ENCODE data around the gene DLG1.

DLG1 gene

DNA sequence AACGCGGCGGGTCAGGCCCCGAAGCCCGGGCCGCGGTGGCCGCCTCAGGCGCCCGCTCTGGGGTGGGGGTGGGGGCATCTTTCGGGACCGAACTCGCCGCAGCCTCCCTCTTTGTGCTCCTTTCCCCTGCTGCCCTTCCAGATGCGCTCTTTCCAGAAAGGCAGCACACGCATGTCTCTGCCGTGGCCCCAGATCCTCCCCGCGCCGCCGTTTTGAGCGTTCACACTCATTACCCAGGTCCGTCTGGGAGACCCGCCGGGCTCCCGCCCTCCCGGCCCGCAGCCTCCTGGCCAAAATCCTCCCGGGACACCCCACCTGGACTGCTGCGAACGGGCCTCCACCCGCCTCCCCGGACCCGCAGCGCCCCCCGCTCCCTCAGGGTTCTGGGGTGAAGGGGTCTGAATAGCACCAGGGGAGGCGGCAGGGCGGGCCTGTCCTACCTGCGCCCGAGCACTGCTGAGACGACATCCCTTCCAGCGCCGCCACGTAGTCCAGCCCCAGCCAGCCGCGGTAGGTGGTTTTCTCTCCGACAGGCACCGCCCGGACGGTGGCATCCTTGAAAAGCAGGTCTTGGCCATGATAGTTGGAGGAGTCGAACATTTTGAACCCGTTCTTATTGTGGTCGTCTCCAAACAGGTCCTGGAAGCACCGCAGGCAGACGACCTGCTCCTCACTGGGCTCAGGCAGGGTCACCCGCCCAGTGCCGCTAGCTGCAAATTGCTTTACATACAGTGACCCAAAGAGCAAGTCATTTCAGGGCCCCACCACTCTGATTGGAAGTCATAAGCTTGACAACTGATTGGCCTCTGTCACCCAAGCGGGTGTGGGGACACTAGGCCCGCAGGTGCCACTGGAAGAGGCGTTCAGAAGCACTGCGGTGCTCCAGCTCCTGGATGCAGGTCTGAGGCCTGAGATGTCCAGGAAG, 294.7 kb downstream of the DLG1 start:
- Histone ChIP-seq H3K4me3 (ENCODE audit: low read depth in 1 of 2, low read length in 1 of 2) (peak overlapping the region; percentile 48 to 58), H3K4me1 (ENCODE audit: control insufficient read depth in 1 of 2, insufficient read depth in 1 of 2, low read depth in 1 of 2, low read length in 1 of 2) (peaks cover 11 to 19% of the 10 kb centered on the region in 2 experiments), H3K36me3 (no peaks in the 10 kb centered on the region), H3K9me3 (no peaks in the 10 kb centered on the region), H3K27me3 (peaks cover 32% of the 10 kb centered on the region), H3K27ac (no peak overlapping the region)
- TF ChIP-seq, protein P1, sequence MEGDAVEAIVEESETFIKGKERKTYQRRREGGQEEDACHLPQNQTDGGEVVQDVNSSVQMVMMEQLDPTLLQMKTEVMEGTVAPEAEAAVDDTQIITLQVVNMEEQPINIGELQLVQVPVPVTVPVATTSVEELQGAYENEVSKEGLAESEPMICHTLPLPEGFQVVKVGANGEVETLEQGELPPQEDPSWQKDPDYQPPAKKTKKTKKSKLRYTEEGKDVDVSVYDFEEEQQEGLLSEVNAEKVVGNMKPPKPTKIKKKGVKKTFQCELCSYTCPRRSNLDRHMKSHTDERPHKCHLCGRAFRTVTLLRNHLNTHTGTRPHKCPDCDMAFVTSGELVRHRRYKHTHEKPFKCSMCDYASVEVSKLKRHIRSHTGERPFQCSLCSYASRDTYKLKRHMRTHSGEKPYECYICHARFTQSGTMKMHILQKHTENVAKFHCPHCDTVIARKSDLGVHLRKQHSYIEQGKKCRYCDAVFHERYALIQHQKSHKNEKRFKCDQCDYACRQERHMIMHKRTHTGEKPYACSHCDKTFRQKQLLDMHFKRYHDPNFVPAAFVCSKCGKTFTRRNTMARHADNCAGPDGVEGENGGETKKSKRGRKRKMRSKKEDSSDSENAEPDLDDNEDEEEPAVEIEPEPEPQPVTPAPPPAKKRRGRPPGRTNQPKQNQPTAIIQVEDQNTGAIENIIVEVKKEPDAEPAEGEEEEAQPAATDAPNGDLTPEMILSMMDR (IDR thresholded peaks at IDR 0.05): no peak

DNA sequence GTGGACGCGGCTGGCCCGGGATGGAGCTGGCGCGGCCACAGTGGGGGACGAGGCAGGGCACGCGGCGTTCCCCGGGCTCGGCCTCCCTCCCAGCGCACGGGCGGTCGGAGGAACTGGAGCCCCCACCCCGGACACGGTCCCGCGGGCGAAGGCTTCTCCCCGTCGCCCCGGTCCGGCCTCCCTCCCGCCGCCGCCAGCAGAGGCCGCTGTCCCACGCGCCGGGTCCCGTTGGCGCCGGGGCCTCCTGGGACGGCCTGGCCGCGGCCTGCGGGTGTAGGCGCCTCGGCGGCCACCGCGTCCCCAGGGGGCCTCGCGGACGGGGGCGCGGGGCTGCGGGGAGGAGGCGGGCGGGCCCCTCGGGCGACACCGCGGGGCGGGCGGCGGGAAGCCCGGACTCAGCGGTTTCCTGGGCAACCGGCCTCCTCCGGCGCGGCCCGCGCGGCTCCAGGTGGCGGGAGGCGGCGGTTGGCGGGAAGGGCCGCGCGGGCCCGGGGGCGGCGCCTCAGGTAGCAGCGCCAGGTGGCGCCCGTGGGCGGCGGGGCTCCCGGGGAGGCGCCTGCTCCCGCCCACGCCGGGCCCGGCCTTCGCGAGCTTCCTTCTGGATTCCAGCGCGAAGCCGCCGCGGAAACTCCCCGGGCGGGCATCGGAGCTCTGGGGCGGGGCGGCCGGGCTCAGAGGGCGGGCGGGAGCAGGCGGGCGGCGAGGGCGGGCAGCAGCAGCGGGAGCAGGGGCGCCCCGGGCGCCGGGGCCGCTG, 295.5 kb downstream of the DLG1 start:
- TF ChIP-seq, protein P1 (IDR thresholded peaks at IDR 0.05): peak; percentile 78

DNA sequence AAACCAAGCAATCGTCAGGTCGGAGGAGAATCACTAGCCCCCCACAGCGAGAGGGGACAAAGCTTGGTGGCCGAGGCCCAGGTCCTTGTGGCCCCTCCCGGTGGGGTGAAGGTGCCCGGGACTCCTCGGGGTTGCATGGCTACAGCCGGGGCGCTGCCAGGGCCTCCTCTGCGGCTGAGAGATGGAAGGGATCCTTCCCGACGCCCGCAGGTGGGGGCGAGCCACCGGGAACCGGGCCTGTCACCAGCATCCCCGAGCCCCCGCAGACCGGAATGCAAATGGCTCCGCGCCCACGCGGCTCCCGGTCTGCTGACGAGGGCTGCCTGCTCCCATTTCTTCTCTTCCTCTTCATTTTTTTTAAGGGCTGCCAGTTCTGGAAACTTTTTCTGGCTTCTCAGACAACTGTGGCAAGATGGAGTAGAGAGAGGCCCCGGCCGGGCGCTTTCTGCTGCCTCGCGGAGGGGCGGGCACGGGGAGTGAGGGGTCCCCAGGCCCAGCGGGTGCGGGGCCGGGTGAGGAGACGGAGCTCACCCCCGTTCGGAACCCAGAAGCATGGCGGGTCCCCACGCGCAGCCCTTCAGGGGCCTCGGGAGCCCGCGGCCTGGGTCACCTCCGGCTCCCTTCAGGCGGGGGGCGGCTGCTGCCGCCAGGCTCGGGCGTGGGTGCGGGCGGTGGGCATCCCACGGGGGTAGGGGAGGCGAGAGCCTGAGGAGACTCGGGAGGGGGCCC, 296.3 kb downstream of the DLG1 start:
- peak overlapping the region; percentile 48 to 70 for H3K4me3 ChIP-seq (ENCODE audit: low read depth in 1 of 2, low read length in 1 of 2)

More for the DNA sequence above, 295.5 kb downstream of the DLG1 start:
- Histone ChIP-seq H3K4me1 (ENCODE audit: control insufficient read depth in 1 of 2, insufficient read depth in 1 of 2, low read depth in 1 of 2, low read length in 1 of 2) (peaks cover 11 to 19% of the 10 kb centered on the region in 2 experiments), H3K27me3 (peaks cover 32% of the 10 kb centered on the region), H3K27ac (peak overlapping the region; percentile 27), H3K4me3 (ENCODE audit: low read depth in 1 of 2, low read length in 1 of 2) (peak overlapping the region; percentile 48 to 70), H3K36me3 (no peaks in the 10 kb centered on the region), H3K9me3 (no peaks in the 10 kb centered on the region)

DNA sequence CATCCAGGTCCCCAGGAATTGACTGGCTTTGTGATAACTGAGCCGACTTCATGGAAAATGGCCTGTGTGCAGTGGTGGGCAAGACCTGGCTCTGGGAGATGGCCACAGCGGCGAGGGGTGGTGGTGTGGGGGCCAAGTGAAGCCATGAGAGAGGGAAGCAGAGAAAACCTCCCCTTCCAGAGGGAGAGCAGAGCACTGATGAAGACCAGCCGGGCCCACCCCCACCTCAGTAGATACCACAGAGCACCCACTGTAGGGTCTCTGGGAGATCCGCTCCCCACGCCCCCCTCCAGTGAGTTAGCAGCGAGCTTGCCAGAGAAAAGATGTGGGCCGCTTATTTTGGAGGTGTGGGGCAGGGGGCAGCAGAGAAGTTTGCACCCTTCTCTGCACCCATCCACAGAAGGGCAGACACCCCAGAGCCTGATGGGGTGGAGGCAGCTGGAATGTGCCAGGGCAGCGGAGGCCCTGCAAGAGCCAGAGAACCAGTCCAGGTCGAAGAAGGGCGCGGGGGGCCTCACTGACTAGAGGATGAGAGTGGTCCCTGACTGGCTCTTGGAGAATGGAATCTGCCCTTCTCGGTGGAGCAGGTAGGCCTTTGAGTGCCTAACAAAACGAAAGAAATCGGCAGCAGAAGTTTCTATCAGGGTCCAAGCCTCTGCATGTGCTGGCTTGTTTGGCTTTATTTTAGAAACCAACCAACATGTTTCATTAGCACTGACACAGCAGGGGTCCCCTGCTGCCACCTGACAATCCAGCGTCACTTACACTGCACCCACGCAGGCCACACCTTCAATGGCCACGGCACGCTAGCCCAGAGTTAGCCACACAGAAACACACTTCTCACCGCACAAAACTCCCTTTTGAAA, 297.1 kb downstream of the DLG1 start:
- no peaks in the 10 kb centered on the region for H3K9me3 ChIP-seq
- H3K4me1 ChIP-seq (ENCODE audit: control insufficient read depth in 1 of 2, insufficient read depth in 1 of 2, low read depth in 1 of 2, low read length in 1 of 2): peaks cover 11 to 19% of the 10 kb centered on the region in 2 experiments
- H3K27me3 ChIP-seq: peaks cover 32% of the 10 kb centered on the region
- no peaks in the 10 kb centered on the region for H3K36me3 ChIP-seq
- no peak overlapping the region for H3K4me3 ChIP-seq (ENCODE audit: low read depth in 1 of 2, low read length in 1 of 2)
- H3K27ac ChIP-seq: no peak overlapping the region
- TF ChIP-seq, protein P1 (IDR thresholded peaks at IDR 0.05): no peak

More for the DNA sequence above, 296.3 kb downstream of the DLG1 start:
- TF ChIP-seq, protein P1 (IDR thresholded peaks at IDR 0.05): no peak
- Histone ChIP-seq H3K36me3 (no peaks in the 10 kb centered on the region), H3K4me1 (ENCODE audit: control insufficient read depth in 1 of 2, insufficient read depth in 1 of 2, low read depth in 1 of 2, low read length in 1 of 2) (peaks cover 11 to 19% of the 10 kb centered on the region in 2 experiments), H3K9me3 (no peaks in the 10 kb centered on the region), H3K27me3 (peaks cover 32% of the 10 kb centered on the region), H3K27ac (no peak overlapping the region)
